ENCODE results near the gene MACROH2A1.

DNA sequence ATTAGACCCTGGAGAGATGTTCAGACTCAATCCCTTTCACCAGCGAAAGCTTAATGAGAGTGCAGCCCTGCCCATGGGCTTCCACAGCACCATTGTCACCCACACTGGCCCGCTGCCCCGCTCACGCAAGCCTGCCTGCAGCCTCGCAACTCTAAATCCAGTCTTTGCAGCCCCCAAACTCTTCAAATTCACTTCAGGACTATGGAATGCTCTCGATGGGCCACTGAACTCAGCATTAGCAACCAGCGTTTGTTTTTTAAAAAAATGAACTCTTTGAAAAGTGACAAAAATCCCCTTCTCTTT is 31.1 kb upstream of the MACROH2A1 start:
- TF ChIP-seq, protein P1, sequence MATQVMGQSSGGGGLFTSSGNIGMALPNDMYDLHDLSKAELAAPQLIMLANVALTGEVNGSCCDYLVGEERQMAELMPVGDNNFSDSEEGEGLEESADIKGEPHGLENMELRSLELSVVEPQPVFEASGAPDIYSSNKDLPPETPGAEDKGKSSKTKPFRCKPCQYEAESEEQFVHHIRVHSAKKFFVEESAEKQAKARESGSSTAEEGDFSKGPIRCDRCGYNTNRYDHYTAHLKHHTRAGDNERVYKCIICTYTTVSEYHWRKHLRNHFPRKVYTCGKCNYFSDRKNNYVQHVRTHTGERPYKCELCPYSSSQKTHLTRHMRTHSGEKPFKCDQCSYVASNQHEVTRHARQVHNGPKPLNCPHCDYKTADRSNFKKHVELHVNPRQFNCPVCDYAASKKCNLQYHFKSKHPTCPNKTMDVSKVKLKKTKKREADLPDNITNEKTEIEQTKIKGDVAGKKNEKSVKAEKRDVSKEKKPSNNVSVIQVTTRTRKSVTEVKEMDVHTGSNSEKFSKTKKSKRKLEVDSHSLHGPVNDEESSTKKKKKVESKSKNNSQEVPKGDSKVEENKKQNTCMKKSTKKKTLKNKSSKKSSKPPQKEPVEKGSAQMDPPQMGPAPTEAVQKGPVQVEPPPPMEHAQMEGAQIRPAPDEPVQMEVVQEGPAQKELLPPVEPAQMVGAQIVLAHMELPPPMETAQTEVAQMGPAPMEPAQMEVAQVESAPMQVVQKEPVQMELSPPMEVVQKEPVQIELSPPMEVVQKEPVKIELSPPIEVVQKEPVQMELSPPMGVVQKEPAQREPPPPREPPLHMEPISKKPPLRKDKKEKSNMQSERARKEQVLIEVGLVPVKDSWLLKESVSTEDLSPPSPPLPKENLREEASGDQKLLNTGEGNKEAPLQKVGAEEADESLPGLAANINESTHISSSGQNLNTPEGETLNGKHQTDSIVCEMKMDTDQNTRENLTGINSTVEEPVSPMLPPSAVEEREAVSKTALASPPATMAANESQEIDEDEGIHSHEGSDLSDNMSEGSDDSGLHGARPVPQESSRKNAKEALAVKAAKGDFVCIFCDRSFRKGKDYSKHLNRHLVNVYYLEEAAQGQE (IDR thresholded peaks at IDR 0.05), result no peak
- TF ChIP-seq POLR2AphosphoS2 (conservative IDR thresholded peaks at IDR 0.05; ENCODE audit: low read length) (no peak), JUN (IDR thresholded peaks at IDR 0.05) (no peak), HOXA7 (CRISPR knock-in tag; IDR thresholded peaks at IDR 0.05) (no peak), POLR2A (IDR thresholded peaks at IDR 0.05; ENCODE audit: low read length) (no peak), ZNF302 (CRISPR knock-in tag; IDR thresholded peaks at IDR 0.05) (no peak), ESRRA (IDR thresholded peaks at IDR 0.05; ENCODE audit: borderline replicate concordance, low read length) (no peak), CBX8 (IDR thresholded peaks at IDR 0.05) (no peak), HDAC2 (IDR thresholded peaks at IDR 0.05) (no peak), GATA3 (IDR thresholded peaks at IDR 0.05; ENCODE audit: borderline replicate concordance) (no peak), EP300 (IDR thresholded peaks at IDR 0.05) (no peak), MAFK (IDR thresholded peaks at IDR 0.05; ENCODE audit: partially characterized antibody) (no peak), NPAS2 (CRISPR knock-in tag; IDR thresholded peaks at IDR 0.05; ENCODE audit: borderline replicate concordance) (no peak)
- TF ChIP-seq, protein P2, sequence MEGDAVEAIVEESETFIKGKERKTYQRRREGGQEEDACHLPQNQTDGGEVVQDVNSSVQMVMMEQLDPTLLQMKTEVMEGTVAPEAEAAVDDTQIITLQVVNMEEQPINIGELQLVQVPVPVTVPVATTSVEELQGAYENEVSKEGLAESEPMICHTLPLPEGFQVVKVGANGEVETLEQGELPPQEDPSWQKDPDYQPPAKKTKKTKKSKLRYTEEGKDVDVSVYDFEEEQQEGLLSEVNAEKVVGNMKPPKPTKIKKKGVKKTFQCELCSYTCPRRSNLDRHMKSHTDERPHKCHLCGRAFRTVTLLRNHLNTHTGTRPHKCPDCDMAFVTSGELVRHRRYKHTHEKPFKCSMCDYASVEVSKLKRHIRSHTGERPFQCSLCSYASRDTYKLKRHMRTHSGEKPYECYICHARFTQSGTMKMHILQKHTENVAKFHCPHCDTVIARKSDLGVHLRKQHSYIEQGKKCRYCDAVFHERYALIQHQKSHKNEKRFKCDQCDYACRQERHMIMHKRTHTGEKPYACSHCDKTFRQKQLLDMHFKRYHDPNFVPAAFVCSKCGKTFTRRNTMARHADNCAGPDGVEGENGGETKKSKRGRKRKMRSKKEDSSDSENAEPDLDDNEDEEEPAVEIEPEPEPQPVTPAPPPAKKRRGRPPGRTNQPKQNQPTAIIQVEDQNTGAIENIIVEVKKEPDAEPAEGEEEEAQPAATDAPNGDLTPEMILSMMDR (IDR thresholded peaks at IDR 0.05), result no peak
